Loucy (cell line): Measurements from ENCODE around the gene MLST8.

Experiments used
- H2AFZ ChIP-seq: fragments of 200-600 bp; sonication (generic); 2 replicates; pipeline ENCODE4 v1.6.0; 2016; ENCODE audit warnings: antibody characterized with exemption, mild to moderate bottlenecking, low read length, moderate library complexity
- H3F3A ChIP-seq: fragments of 200-600 bp; 2 replicates; pipeline ENCODE4 v1.6.0; 2016; ENCODE audit warnings: antibody characterized with exemption, low read depth, mild to moderate bottlenecking
- H3K27me3 ChIP-seq: fragments of 200-600 bp; sonication (generic); 2 replicates; pipeline ENCODE4 v1.6.1; 2014; ENCODE audit warnings: low read length, mild to moderate bottlenecking; ENCODE audit not compliant: insufficient read depth, poor library complexity, severe bottlenecking
- H3K36me3 ChIP-seq: fragments of 200-600 bp; sonication (generic); 2 replicates; pipeline ENCODE4 v1.6.1; 2016; ENCODE audit warnings: low read length; ENCODE audit not compliant: insufficient read depth
- H3K4me1 ChIP-seq: fragments of 200-600 bp; sonication (generic); 2 replicates; pipeline ENCODE4 v1.5.1; 2014; ENCODE audit warnings: low read length, mild to moderate bottlenecking; ENCODE audit not compliant: insufficient read depth, poor library complexity, severe bottlenecking
- H3K4me2 ChIP-seq: fragments of 200-600 bp; sonication (generic); 2 replicates; pipeline ENCODE4 v1.6.0; 2014; ENCODE audit warnings: antibody characterized with exemption, low read length, low read depth, mild to moderate bottlenecking; ENCODE audit not compliant: poor library complexity, severe bottlenecking
- H3K4me3 ChIP-seq: fragments of 200-600 bp; sonication (generic); 2 replicates; pipeline ENCODE4 v1.5.1; 2014; ENCODE audit warnings: low read length, mild to moderate bottlenecking, mixed read lengths; ENCODE audit not compliant: poor library complexity, severe bottlenecking
- H3K79me2 ChIP-seq: fragments of 200-600 bp; sonication (generic); 2 replicates; pipeline ENCODE4 v1.6.1; 2014; ENCODE audit warnings: low read length; ENCODE audit not compliant: insufficient read depth
- H3K9ac ChIP-seq: fragments of 200-600 bp; sonication (generic); 2 replicates; pipeline ENCODE4 v1.6.0; 2014; ENCODE audit warnings: mild to moderate bottlenecking, low read depth, low read length, moderate library complexity; ENCODE audit not compliant: poor library complexity, severe bottlenecking
- H3K9me2 ChIP-seq: fragments of 200-600 bp; sonication (generic); replicated peaks from 2 replicates; pipeline ENCODE4 v1.6.1; 2016; ENCODE audit warnings: low read depth, low read length, mixed read lengths
- H3K9me3 ChIP-seq: fragments of 200-600 bp; sonication (generic); 2 replicates; pipeline ENCODE4 v1.6.1; 2014; ENCODE audit warnings: mild to moderate bottlenecking, antibody characterized with exemption, low read length, low read depth; ENCODE audit not compliant: insufficient read depth
- H4K20me1 ChIP-seq: fragments of 200-600 bp; sonication (generic); 2 replicates; pipeline ENCODE4 v1.6.0; 2014; ENCODE audit warnings: antibody characterized with exemption, low read length, mild to moderate bottlenecking; ENCODE audit not compliant: insufficient read depth, poor library complexity, severe bottlenecking
- CTCF ChIP-seq: fragments of 200-600 bp; sonication (generic); conservative IDR thresholded peaks from 2 replicates; pipeline ENCODE4 v1.5.1; 2014; ENCODE audit warnings: mild to moderate bottlenecking, antibody characterized with exemption, low read length
- EZH2phosphoT487 ChIP-seq: fragments of 200-600 bp; IDR thresholded peaks from 2 replicates; pipeline ENCODE4 v1.6.1; 2018; ENCODE audit warnings: antibody characterized with exemption, mild to moderate bottlenecking, moderate library complexity, borderline replicate concordance

MLST8 gene

DNA sequence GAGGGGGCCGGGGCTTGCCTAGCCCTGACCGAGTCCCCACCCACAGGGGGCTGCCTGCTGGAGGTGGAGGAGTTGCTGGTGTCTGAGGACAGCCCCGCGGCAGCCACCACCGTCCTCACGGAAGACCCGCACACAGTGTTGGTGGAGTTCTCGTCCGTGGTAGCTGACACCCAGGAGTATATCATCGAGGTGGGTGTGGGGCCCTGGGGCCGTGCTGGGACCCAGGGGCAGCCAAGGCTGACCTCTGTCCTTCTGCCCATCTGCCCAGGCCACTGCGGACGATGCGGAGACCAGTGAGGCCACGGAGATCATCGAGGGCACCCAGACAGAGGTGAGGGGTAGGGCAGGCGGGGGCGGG, 29.5 kb downstream of the MLST8 start:
- H3K4me3 ChIP-seq: no peak overlapping the region
- H3K9me2 ChIP-seq: no peaks in the 10 kb centered on the region
- H3K9ac ChIP-seq: no peak overlapping the region
- no peak overlapping the region for H2AFZ ChIP-seq
- no peaks in the 10 kb centered on the region for H3K27me3 ChIP-seq
- no peaks in the 10 kb centered on the region for H4K20me1 ChIP-seq
- H3K79me2 ChIP-seq: no peaks in the 10 kb centered on the region
- H3K36me3 ChIP-seq: no peaks in the 10 kb centered on the region; the same call in 1 of the 2 replicates
- no peaks in the 10 kb centered on the region for H3K4me1 ChIP-seq
- H3K4me2 ChIP-seq: no peak overlapping the region
- TF ChIP-seq EZH2phosphoT487 (no peak), CTCF (no peak)
- no peaks in the 10 kb centered on the region for H3K9me3 ChIP-seq
- H3F3A ChIP-seq: no peaks in the 10 kb centered on the region

- no peak overlapping the region for H3K9ac ChIP-seq
- H3K4me2 ChIP-seq: no peak overlapping the region
- no peaks in the 10 kb centered on the region for H4K20me1 ChIP-seq
- no peaks in the 10 kb centered on the region for H3K27me3 ChIP-seq
- no peak for TF ChIP-seq EZH2phosphoT487
- TF ChIP-seq CTCF: no peak
- no peaks in the 10 kb centered on the region for H3K4me1 ChIP-seq
- H3K36me3 ChIP-seq: no peaks in the 10 kb centered on the region; the same call in 1 of the 2 replicates
- H3K4me3 ChIP-seq: no peak overlapping the region
- H2AFZ ChIP-seq: no peak overlapping the region
- no peaks in the 10 kb centered on the region for H3K9me2 ChIP-seq
- no peaks in the 10 kb centered on the region for H3K9me3 ChIP-seq
- no peaks in the 10 kb centered on the region for H3K79me2 ChIP-seq
- H3F3A ChIP-seq: no peaks in the 10 kb centered on the region
Observed at GRCh38 chr16:2235234-2235651, 30.0 kb downstream of the MLST8 start.

- Histone ChIP-seq H3K9ac (no peak overlapping the region), H3K9me3 (no peaks in the 10 kb centered on the region), H4K20me1 (no peaks in the 10 kb centered on the region), H2AFZ (no peak overlapping the region), H3K79me2 (no peaks in the 10 kb centered on the region), H3K27me3 (no peaks in the 10 kb centered on the region), H3K4me2 (no peak overlapping the region), H3K4me3 (no peak overlapping the region), H3K36me3 (no peaks in the 10 kb centered on the region; the same call in 1 of the 2 replicates), H3K9me2 (no peaks in the 10 kb centered on the region), H3K4me1 (no peaks in the 10 kb centered on the region), H3F3A (no peaks in the 10 kb centered on the region)
- TF ChIP-seq CTCF (no peak), EZH2phosphoT487 (no peak)
Observed at GRCh38 chr16:2235695-2236336, 30.6 kb downstream of the MLST8 start.
